Activated effector memory CD4-positive, alpha-beta T cell treated with Interleukin-2 at 50 U/mL for 16 hours (primary cell): ENCODE measurements around the gene HMCN2.
A peak's percentile ranks its signal among the peaks of the same experiment; 100 is the strongest.

ENCODE experiments used
- DNase-seq: peaks from one replicate; pipeline ENCODE4 v3.0.0-alpha.2; 2020

The HMCN2 gene

DNA sequence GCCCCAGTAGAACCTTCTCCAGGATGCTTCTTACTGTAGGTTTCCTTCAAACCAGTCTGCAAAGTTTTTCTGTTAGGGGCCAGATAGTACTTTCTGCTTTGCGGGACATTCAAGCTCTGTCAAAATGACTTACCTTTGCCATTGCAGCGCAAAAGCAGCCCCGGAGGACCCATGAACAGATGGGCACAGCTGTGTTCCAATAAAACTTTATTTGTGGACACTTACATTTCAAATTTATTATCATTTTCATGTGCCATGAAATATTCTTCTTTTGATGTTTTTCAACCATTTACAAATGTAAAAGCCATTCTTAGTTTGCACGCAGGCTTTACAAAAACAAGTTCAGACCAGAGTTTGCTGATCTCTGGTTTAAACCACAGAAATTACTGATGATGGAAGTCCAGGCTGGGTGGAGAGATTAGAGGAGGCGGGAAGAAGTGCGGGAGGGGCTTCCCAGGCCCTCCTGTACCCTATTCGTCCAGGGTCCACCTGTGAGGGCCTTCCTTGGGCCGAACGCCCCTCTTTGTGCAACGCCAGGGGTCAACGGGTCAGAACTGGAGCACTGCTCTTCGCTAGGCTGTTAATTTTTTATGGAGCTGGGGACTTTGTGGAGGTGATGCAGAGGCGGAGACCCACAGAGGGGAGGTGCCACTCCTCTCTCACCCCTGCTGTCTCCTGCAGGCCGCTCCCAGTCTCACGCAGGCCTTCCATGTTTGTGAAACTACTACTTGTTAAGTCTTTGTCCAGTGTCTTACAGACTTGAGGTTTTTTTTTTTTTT, 171.6 kb downstream of the HMCN2 start:
- no peak for DNase-seq

DNA sequence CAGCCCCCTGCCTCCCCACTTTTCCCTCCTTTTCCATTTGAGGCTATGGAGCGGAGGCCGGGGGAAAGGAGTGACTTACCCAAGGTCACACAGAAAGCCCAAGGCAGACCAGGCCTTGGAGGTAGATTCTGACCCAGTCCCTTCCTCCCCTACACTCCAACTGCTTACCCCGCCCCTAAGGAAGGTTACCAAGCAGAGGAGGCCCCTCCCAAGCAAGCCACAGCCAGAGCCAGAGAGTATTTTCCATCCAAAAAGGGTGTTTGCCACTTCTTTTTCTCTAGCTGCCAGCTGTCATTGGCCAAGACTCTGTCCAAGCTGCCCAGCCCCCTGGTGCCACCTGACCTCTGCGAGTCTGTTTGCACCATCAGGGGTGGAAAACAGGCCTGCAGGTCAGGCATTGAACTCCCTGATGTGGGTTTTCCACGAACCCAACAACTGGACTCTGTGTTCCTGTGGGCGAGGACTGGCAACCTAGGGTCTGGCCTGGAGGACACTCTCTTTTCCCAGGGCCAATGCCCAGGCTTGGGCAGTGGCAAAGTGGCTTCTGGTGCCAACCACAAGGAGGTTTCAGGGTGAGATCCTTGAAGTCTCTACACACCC, 172.9 kb downstream of the HMCN2 start:
- no peak for DNase-seq

DNA sequence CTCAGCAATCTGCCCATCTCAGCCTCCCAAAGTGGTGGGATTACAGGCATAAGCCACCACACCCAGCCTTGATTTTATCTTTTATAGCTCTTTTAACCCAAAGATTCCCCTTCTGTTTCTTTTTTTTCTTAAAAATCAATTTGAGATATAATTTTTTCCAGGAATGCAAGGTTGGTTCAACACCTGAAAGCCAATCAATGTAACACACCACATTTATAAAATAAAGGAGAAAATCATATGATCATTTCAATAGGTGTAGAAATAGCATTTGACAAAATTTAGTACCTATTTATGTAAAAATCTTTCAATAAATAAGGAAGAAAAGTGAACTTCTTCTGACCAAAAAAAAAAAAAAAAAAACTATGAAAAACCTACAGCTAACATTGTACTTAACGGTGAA, 175.5 kb downstream of the HMCN2 start:
- DNase-seq, result no peak

DNA sequence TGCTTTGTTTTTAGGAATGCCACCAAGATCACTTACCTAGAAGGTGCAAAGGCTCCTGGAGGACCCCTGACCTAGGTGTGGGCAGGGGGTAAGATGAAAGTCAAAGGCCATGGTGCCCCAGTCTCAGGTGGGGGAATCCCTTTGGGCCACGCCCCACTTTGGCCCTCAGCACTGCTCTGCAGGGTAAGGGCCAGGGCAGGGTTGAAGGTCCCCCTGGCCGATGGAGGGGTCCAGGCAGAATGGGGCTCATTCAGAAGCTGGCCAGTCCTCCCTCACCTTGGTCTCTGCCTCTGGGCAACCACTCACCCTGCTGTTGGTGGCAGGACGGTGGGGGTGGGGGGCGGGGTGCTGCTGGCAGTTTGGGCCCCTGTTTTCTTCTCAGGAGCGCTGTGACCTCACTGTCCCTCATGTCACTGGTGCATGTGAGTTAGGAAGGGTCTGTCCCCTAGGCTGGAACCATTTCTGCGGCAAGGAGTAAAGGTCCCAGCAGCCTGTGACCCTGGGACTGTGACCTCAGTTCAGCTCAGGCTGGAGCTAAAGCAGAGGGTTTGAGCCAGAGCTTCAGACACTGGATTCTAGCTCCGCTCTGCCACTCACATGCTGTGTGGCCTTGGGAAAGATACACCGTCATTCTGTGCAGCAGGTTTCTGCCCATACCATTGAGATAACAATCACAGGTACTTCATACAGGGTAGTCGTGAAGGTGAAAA, 177.3 kb downstream of the HMCN2 start:
- no peak for DNase-seq

DNA sequence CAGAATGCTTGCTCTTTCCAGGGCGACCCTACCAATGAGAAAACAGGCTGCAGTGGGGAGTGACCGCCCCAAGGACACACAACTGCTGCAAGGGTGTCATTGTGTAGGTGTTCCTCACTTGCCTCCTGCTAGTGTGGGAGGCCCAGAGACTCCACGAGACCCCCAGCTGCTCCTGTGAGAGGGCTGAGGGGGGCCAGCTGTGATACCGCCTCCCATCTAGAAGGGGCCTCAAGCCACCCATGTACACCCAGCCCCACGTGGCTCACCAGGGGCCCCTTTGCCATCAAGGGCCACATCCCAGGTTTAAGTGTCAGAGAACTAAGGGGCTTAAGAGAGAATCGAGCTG, 177.9 kb downstream of the HMCN2 start:
- DNase-seq, result no peak

DNA sequence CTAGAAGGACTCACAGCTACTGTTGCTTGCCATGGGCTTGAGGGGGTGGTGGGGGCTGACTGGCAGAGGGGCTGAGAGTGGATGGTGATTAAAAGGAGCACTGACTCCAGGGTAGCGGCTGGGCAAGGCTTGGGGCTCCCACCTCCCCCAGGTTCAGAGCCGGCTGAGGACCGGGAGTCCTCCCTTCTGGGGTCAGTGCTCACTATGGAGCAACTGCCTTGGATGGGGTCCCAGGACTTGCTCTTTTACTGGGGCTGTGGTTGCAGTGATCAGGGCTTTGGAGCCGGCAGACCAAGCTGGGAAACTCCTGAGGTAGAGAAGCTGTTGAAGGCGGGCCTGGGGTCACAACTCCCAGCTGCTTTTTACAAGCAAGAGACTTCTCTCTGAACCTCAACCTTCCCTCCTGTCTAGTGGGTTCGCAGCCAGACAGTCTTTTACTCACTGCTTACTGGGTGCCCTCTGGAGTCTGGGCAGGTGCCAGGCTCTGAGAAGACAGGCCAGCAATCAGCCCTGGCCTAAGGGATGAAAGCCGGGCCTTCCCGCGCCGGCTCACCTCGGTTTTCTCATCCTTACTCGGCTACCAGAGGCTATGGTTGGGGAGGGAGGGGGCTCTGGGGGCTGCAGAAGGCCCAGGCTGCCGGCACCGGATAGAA, 178.4 kb downstream of the HMCN2 start:
- no peak for DNase-seq

DNA sequence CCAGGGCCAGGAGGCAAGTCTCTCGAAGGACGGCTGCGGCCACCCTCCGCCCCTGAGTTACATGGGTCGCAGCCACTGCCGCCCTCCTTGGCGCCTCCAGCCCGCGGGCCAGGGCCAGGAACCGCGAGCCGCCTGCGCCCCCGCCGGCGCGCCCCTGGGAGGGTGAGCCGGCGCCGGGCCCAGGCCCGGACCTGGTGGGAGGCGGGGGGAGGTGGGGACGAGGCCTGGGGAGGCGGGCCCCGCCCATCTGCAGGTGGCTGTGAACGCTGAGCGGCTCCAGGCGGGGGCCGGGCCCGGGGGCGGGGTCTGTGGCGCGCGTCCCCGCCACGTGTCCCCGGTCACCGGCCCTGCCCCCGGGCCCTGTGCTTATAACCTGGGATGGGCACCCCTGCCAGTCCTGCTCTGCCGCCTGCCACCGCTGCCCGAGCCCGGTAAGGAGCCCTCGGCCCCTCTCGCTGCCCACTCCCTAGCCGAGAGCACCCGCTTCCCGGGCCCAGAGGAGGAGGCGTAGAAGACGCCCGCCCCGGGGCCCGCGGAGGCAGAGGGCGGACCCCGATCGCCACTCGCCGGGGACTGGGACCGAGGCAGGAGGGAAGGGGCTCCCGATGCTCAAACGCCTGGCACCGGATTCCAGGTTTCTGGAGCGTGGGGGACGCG, 179.1 kb downstream of the HMCN2 start, which contains the start of gene ASS1:
TSS of gene ASS1 (plus strand) at position 397 of the 657 bp plus-strand sequence. CDS start 7,268 bp downstream, outside the sequence.
- DNase-seq, result peak; percentile 13

DNA sequence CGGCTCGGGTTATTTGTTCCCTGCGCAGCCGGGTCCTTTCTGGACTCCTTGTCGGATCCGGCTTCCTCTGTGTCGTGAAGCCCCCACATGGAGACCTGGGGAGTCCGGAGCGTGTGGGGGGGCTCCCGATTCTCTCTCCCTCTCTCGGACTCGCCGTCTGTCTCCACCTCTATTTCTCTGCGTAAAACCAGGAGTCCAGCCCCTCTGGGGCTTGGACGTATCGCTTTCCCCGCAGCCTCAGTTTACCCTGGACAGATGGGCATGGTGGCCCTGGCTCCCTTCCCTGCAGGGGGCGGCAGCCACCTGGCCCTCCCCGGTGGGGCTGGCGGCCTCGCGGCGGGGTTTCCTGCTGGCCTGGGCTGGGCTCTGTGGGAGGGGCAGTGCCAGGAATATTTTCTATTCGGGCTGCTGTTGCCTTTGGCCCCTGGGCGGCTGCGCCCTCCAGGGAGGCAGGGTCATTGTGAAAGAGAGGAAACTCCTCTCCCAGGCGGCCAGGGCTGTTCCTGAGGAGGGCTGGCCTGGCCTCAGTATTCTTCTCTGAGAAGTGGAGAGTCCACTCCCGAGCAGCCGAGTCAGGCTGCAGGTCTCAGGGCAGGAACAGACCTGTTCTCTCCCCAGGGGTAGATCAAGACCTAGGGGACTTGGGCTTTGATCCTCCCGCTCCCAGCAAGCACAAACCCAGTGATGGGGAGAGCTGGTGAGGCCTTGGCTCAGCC, 179.9 kb downstream of the HMCN2 start:
- no peak for DNase-seq

DNA sequence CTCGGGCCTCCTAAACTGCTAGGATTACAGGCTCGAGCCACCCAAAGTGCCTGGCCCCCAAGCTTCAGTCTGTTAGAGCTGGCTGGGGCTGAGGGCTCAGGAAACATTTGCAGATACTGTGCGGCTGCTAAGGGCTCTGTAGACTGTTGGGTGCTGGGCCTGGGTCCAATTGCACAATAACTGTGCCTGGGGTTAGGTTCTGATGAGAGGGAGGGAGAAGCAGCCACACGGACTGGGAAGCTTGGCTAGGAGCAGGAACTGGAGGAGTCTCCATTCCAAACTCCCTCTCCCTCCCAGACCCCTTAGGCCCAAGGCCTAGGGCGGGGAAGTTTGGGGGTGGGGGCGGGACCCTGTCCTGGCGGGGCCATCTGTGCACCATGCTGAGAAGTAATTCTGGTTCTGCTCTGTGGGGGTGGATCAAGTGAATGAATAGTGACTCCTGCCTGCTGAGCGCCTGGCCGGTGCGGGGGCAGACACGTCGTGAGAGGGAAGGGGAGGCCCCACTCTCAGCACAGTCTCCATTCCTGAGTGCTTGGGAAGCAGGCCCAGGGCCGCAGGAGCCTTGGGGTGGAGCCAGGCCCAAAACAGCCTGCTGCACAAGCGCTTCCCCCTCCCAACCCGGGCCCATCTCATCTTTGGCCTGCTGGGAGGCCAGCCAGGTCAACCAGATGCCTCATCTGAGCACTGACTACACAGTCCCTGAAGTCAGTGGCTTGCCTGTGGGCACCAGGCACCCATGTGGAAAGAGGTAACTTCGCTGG, 180.7 kb downstream of the HMCN2 start:
- no peak for DNase-seq

DNA sequence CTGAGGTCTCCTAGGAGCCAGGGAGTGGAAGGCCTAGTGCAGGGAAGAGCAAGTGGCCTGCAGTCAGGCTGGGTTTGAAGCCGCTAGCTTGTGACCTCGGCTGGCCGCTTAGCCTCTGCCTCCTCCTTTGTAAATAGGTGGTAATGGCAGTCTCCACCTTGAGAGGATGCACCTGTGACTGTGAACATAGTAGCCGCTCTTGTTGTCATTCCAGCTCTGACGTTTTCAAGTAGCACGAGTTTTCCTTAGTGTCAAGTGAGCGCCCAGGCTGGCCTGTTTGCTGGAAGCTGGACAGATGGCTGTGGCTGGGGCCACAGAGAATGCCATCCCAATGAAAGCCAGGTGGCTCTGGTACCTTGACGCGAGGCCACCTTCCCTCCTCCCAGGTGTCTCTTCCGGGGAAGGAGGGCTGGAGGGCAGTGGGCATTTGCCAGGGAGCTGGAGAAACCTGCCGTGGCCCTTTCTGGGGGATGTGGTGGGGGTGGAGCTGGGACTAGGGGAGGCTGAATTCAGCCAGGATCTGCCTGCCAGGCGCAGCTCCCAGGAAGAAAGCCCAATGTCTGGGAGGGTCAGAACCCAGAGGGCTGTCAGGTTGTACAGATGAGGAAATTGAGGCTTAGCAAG, 181.7 kb downstream of the HMCN2 start:
- no peak for DNase-seq

DNA sequence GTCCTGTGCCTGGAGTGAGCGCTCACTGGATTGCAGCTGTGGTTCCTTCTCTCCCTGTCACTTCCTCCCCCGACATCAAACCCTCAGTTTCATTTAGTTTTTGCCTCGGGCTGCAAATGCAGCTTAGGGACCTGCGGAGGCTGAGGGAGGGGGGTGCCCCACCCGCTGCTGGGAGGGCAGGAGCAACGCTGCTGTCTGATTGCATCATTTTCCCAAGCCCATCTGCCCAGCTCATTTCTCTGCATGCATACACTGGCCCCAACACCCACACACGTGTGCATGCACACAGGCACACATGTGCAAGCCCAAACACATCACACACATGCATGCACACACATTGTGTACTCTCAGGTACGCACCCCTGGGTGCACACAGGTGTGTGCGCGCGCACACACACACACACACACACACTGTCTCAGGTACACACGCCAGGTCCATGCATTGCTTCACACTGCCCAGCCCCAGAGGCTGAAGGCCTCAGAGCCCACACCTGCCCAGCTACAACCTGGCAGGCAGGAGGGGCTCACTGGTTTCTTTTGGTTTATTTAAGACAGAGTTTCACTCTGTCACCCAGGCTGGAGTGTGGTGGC, 182.6 kb downstream of the HMCN2 start:
- no peak for DNase-seq

DNA sequence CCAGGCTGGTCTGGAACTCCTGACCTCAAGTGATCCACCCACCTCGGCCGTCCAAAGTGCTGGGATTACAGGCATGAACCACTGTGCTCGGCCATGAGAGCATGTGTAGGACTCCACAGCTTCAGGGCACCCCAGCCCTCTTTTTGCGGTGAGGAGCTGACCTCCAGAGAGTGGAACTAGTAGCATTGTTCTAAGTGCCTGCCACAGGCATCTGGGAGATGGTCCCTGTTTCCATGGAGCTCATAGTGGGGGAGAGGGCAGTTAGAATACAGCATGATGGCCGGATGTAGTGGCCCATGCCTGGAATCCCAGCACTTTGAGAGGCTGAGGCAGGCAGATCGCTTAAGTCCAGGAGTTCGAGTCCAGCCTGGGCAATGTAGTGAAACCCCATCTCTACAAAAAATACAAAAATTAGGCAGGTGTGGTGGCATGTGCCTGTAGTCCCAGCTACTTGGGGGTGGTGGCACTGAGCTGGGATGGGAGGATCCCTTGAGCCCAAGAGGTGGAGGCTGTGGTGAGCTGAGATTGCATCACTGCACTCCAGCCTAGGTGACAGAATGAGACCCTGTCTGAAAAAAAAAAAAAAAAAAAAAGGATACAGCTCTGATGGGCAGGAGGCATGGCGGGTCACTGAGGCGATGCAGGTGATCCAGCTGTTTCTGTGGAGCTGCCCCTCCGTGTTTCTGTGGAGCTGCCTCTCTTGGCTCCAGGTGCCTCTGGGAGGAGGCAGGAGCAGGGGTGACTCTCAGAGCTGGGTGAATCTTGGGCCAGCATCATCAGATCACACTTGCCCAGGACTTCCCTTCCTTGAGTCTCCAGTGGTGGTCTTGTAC, 183.4 kb downstream of the HMCN2 start:
- no peak for DNase-seq

DNA sequence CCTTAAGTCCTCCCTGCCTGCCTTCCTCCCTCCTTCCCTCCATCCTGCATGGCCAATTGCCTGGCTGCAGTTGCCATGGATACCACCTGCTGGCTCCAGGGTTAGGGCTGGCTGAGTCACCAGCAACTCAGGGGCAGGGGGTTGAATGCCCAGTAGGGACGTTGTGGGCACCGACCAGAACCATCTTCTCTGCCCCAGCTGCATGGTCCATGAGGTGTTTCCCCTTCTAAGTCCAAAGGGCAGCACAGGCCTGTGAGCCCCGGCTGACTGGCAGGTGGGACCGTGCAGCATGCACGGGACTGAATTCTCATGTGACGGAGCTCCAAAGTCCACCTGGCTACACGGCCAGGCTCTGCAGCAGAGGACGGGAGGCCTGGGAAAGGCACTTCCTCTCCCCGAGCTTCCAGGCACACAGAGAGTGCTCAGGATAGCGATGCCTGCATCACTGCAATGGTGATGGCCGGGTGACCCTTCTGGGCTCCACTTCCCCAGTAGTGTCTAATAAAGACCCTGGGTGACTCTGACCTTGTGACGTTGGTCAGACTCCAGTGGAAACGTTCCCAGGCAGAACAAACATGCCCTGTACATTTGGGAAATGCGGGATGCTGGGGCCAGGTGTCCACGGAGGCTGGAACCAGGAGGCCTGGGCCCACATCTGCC, 184.9 kb downstream of the HMCN2 start:
- DNase-seq, result no peak

DNA sequence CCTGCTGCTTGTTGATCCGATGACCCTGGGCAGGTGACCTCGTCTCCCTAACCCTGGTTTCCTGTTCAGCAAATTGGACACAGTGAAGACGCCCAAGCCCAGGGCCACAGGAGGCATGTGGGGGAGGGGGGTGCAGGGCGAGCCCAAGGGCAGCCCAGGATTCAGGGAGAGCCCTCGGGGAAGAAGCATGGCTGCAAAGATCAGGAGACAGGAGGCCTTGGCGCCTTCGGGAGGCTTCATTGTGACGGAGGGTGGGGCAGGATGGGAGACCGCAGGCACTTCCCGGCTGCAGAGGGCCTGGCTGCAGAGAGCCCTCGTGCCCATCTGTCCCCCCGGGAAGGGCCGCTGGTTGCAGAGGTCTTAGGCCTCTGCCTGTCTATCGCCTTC, 185.4 kb downstream of the HMCN2 start:
- no peak for DNase-seq

DNA sequence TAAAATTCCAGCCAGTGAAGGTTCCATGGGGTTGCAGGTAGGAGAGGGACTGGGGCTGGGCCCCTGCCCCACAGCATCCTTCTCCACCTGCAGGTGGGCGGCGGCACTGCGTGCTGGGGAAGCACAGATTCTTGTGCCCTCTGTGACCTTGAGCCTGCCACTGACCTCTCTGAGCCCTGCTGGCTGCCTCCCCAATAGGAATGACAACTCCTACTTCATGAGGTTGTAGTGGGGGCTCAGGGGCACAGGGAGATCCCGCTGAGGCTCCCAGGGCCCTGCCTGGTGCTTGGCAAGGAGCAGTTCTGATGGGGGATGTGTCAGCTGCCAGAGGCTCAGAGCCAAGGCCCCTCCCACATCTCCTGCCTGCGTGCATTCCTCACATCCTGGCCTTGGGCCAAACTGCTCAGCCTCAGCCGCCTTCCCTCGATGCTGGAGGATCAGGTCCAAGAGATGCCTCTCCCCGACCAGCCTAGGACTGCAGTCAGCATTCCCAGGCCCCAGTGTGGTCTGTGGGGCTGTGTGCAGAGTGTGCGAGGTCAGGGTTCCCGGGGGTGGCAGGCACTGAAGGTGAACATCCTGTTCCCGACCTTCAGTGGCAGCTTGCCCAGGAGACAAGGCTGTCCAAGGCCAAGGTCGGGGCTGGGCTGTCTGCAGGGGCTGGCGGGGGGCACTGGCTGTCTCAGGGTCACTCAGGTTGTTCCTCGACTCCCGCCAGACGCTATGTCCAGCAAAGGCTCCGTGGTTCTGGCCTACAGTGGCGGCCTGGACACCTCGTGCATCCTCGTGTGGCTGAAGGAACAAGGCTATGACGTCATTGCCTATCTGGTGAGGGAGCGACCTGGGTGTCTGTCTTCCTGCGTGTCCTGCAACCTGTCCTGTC, 186.2 kb downstream of the HMCN2 start:
- no peak for DNase-seq

DNA sequence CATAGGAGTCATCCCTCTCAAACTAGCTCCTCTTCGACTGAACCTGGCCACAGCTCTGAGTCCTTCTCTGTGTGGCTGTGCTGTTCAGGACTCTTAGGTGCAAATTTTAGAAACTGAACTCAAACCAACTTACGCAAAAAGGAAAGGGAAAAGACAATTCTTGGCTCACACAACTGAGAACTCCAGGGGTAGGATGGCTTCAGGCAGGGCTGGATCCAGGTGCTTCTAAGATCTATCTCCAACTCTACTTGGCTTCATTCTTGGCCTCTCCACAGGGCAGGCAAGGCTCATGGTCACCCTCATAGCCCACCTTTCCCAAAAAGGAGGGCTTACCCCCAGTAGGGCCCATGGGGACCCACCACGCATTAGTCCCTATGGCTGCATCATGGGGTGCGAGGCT, 187.3 kb downstream of the HMCN2 start:
- DNase-seq, result no peak

DNA sequence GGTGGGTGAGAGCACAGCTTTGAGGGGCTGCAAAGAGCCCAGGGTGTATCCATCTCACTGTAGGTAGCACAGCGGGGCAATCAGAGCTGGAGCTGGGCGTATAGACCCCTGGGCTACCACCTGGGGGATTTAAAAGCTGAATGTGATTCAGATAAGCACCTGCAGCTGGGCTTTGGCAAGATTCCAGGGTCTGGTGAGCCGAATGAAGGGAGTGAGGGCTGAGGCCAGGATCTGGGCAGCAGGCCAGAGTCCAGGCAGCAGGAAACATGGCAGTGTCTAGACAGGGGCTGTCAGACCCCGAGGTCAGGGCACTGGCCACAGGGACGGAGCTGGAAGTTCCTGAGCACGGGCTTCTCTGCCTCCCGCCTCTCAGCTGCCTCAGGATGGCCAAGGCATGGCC, 187.9 kb downstream of the HMCN2 start:
- DNase-seq, result no peak
